GM21825 (cell line): Measurements from ENCODE around the gene GAB2.
A peak's percentile ranks its signal among the peaks of the same experiment; 100 is the strongest.
"Not testable (repeated sequence)": the region's sequence is repeated elsewhere in the genome, so short reads cannot be mapped to it uniquely, and the experiment has no call there.

Source experiments
- ATAC-seq: cut with Tn5 transposase; IDR thresholded peaks from one replicate; pipeline ENCODE4 v1.9.1; 2021; ENCODE audit warnings: mild to moderate bottlenecking, moderate library complexity; ENCODE audit not compliant: unreplicated experiment

The GAB2 gene

DNA sequence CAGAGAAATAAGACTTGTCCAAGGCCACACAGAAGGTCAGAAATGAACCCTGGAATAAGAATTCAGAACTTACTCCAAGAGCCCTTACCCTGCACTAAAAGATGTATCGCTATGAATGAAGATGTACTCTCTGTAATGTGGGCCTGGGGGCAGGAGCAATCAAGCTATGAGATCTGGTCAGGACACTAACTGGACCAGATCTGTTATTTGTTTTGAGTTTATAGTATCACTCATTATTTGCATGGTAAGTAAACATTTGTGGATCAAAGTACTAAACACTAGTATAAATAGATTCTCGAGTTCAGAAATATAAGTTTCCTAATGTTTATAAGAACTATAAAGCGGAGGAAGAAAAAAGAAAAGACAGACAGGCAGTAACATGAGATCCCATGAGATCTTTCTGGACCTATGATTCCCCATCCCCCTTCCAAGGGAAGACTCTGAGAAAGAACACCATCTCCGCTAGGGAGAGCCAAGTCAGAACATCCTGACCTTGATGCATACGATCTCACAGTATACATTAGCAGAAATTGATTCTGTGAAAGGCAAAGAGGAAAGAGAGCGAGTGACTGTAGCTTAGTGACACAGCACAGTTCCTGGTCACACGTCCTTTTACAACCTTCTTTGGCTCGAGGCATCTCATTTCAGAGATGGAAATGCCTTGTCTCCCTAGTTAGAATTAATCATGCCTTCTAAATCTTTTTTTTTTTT lies 157.7 kb downstream of the GAB2 start:
- ATAC-seq: no peak

DNA sequence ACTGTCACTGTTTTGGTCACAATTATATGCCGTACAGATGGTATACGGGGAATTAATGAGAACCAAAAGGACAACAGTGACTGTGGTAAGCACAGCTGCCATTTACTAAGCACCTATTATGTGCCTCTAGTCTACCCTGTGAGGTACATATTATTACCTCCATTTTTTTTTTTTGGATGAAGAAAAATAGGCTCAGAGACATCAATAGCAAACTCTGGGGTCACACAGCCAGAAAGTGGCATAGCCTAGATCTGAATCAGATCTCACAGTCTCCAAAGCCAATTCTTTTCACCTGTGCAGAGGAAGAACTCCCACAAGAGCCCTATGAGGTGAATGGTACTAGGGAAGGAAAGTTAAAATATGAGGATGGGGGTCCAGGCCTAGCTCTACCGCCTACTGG lies 160.0 kb downstream of the GAB2 start:
- no peak for ATAC-seq

DNA sequence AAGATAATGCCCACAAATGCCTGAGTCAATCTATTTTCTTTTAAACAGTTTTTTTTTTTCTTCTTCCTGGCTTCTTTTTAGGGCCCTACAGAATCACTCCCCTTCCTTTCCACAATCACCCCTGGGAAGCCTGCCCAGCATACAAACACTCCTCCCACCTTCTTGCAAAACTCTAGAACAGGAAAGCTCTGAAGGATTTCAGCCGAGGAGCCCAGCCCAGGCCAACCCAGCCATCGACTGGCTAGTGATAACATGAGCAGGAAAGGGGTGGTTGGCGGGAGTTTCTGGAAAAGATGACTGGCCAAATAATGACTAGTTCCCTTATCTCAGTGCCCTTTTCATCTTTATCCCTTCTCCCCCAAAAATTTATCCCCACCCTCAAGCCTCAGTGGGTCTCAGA lies 160.7 kb downstream of the GAB2 start:
- ATAC-seq: no peak

DNA sequence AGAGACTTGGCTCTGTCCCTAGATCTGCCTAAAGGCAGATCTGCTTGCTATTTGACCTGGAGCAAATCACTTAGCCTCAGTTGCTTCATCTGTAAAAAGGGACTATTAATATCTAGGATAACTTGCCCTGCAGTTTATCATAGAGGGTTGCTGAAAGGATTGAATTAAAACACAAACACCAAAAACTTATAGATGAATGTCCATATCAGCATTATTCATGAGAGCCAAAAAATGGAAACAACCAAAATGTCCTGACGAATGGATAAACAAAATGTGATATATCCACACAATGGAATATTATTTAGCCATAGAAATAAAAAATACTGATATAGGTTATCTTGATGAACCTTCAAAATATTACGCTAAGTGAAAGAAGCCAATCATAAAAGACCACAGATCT lies 161.7 kb downstream of the GAB2 start:
- no peak for ATAC-seq

DNA sequence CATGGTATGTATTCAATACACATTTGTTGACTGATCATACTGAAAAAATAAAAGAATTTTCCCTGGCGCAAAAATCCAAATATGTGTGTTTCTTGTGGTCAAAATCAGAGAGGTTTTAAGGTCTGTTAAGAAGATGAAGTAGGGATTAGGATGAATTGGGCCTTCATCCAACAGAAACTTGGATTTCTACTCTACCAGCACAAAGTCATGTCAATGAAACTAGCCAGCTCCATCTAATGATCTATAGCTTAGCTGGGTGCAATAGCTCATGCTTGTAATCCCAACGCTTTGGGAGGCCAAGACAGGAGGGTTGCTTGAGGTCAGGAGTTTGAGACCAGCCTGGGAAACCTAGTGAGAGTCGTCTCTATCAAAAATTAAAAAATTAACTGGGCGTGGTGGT lies 163.4 kb downstream of the GAB2 start:
- no peak for ATAC-seq

DNA sequence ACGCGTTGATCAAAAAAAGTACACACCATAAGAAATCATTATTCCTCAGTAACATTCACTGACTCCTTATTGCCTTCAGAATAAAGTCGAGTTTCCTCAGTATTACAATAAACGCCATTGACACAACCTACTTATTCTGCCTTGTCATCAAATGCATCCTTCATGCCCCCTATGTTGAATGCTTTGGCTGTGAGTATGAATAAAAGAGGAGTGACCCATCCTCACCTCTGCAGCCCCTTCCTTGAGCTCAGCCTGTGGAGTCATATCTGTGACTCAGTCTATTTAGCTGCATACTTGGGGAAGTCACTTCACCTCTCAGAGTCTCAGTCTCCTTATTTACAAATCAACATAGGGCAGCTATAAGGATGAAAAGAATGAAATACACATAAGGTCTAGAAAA lies 163.8 kb downstream of the GAB2 start:
- no peak for ATAC-seq

DNA sequence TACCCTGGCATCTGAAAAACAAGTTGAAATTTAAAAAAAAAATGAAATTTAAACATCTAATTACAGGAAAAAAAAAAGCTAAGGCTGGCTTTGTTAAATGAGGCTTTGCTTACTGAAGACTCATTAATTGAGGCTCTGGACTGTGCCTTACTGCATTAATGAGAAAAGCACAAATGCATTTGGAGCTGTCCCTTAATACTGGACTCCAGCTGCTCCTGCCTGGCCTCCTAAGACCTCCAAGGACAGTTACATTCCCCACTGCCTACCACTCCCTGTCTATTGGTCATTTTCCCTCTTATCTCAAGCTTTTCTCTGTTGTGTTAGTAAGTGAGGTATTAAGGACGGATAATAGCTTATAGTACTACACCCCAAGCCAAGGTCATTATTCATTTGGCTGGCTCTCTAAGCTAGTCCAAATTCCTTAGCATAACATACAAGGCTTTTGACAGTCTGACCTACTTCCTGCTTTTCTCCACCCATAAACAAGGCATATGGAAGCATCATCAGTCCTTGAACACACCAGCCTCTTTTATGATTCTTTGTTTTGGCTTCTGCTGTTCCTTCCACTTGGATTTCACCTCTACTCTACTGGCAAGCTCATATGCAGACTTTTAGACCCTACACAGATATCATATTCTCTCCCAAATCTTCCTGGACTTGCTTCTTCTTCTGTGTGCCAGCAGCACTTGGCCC lies 166.4 kb downstream of the GAB2 start:
- no peak for ATAC-seq

DNA sequence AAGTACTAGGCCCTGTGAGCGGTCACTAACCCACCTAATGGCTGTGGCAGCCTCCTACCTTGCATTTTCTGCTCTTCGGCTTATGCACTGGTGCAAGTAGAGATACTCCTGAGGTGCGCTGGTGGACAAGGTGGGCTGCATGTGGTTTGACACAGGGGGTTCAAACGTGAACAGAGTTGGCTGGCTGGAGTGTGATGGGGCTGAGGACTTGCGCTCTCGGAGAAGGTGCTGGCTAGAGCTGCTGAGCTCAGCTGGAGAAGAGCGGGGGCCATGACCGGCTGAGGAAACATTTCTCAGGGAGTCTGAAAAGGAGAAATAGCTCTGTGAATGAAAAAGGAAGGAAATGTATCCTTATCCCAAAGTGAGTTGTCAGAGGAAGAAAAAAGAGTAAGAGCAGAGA lies 167.5 kb downstream of the GAB2 start:
- ATAC-seq: no peak

DNA sequence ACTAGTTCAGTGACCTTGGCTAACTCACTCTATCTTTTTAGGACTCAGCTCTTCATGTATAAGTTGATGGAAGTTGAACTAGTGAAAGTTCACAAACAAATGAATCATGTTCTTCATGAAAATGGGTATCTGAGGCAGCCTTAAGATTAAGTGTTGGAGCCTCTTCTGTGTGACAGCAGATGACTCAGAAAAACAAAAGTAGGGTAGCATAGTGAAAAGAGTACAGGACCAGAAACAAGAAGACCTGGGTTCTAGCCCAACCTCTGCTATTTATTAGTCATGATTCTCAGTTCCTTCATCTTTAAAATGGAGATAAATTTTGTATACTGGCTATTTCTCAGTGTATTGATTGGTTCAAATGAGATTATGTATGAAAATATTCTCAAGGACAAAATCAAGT lies 168.7 kb downstream of the GAB2 start:
- no peak for ATAC-seq

DNA sequence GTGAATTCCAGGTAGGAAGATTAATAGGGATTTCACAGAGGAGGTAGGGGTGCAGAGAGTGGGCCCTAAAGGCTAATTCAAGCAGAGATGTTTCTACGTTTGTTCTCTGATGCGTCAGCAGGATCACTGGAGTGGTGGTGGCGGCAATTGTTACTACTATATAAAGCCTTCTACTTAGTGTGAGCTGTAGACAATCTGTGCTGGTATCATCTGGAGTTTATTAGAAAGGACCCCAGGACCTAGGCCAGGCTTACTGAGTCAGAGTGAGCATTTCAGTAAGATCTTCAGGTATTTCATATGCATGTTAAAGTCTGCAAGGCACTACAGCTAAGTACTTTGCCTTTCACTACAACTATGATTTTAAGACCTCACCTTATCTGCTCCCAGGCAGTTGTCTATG lies 169.4 kb downstream of the GAB2 start:
- ATAC-seq: no peak

DNA sequence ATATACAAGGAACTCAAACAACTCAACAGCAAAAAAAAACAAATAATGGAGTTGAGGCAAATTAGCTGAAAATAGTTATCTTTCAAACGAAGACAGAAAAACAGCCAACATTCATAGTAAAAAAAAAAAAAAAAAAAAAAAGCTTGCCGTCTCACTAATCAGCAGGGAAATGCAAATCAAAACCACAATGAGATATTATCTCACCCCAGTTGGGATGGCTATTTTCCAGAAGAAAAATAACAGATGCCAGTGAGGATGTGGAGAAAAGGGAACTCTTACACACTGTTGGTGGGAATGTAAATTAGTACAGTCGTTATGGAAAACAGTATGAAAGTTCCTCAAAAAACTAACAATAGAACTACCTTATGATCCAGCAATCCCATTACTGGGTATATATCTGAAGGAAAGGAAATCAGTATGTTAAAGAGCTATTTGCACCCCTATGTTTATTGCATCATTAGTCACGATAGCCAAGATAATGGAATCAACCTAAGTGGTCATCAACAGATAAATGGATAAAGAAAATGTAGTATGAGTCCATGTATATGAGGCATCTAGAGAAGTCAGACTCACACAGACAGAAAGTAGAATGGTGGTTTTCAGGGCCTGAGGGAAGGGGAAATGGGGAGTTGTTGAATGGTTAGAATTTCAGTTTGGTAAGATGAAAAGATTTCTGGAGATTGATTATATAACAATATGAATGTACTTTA lies 172.9 kb downstream of the GAB2 start:
- no peak for ATAC-seq

DNA sequence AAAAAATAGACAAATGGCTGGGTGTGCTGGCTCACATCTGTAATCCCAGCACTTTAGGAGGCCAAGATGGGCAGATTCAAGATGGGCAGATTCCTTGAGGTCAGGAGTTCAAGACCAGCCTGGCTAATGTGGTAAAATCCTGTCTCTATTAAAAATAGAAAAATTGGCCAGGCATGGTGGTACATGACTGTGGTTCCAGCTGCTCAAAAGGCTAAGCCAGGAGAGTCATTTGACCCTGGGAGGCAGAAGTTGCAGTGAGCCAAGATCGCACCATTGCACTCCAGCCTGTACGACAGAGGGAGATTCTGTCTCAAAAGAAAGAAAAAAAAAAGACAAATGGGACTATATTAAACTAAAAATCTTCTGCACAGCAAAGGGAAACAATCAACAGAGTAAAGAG lies 173.5 kb downstream of the GAB2 start:
- no peak for ATAC-seq

DNA sequence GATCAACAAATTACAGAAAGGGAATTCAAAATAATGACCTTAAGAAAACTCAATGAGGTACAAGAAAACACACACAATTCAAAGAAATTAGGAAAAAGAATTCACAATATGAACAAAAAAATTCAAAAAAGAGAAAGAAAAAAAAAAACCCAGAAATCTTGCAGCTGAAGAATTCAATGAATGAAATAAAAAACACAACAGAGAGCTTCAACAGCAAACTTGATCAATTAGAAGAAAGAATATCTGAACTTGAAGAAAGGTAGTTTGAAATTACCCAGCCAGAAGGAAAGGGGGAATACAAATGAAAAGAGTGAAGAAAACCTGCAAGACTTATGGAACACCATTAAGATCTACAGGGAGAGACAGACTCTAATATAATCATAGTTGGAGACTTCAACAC lies 176.1 kb downstream of the GAB2 start:
- ATAC-seq: no peak

DNA sequence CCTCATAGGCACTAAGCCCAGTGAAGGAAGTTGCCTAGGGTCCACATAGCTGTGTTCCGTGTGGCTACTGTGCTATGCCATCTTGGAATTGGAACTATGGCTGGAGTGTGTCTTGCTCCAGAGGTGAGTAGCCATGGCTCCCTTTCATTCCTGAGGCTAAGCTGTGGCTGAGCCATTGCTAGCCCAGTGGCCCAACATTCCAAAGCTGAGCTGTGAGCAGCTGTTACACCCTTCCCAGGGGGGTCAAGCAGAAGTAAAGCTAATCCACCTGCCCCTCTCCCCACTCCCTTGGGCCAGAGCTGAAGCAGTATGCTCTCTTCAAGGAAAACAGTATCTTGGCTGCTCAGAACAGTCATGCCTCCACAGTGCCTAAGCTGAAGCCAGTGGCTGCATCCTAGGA lies 177.8 kb downstream of the GAB2 start:
- no peak for ATAC-seq

DNA sequence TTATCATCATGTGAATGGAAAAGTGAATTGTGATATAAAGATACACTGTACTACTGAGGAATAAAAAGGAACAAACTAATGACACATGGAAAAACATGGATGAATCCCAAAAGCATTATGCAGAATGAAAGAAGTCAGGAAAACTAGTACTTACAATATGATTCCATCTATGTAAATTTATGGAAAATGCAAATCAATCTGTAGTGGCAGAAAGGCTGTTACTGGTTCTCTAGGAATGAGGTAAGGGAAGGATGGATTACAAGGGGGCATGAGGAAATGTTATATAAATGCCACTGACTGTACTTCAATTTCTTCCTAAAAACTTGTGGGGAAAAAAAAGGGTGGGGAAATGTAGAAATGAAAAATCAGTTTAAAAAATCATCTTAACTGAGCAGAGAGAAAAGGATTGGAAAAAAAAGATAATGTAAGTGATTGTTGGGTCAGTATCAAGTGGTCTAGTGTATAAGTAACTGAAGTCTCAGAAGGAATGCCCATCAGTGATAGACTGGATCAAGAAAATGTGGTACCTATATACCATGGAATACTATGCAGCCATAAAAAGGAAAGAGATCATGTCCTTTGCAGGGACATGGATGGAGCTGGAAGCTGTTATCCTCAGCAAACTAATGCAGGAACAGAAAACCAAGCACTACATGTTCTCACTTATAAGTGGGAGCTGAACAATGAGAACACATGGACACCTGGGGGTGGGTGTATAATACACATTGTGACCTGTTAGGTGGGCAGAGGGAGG lies 180.2 kb downstream of the GAB2 start:
- no peak for ATAC-seq

DNA sequence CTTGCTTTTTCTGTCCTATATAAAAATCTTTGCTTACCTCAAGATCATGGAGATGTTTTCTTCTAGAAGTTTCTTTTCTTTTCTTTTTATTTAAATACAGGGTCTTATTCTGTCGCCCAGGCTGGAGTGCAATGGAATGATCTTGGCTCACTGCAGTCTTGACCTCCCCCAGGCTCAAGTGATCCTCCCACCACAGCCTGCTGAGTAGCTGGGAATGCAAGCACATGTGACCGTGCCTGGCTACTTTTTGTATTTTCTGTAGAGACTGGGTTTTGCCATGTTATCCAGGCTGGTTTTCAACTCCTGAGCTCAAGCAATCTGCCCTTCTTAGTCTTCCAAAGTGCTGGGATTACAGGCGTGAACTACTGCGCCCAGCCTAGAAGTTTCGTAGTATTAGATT lies 183.6 kb downstream of the GAB2 start:
- ATAC-seq: no peak

DNA sequence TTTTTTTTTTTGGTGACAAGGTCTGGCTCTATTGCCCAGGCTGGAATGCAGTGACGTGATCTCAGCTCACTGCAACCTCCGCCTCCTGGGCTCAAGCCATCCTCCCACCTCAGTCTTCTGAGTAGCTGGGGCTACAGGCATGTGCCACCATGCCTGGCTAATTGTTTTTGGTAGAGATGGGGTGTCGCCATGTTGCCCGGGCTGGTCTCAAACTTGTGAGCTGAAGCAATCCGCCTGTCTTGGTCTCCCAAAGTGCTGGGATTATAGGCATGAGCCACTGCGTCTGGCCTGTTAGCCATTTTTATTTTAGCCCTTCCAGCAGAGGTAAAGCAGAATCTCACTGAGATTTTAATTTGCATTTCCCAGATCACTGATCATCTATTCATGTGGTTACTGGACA lies 184.6 kb downstream of the GAB2 start:
- ATAC-seq: not testable (repeated sequence)

DNA sequence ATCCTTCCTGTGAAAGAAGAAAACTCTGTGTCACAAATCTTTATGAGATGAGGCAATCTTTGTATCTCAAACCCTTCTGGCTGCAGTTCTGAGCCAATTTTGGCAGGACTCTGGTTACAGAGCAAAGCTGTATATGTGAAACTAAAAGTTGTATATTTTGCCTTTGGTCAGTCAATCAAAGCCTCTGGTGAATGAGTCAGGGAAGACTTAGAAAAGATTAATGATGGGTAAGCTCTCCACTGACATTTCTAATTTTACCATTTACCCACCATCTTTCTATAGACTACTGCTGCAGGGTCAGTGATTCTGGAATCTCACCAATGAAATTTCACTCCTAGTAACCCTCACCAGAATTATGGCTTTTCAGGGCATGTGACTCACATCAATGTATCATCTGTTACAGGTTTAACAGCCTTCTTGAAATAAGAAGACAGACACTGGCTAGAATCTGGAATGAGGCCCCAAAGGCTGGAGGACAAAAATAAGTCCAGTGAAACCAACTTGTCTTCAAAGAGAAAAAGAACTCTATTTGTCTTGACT lies 185.6 kb downstream of the GAB2 start:
- ATAC-seq: no peak

DNA sequence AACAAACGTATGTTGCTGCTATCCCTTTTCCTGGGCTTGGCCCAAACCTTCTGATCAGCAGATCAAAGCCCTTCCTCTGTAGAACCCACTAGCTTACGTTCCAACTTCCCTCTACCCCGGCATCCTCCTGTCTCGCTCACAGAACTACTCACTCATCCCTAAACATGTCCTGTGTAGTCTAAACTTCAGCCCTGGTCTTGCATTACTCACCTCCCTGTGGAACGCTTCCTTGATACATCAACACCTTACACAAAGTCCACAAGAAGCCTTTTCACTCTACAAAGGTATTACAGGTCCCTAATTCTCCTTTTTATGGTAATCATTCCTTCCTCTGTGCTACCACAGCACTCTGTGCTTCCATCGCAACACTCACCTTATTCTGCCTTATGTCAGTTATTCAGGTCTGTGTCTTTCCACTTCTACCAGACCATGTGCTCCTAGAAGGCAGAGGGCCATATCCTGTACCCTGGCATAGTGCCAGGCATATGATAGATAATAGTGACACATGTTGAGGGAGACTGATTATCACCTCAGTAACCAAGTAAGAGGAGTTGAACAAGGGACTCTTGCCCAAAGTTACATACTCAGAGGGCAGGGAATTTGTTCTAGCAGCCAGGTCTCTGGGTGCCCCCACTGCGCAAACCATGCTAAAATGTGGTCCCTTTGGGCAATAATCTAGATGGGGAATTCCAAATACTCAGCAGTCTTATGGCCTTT lies 187.3 kb downstream of the GAB2 start:
- no peak for ATAC-seq

DNA sequence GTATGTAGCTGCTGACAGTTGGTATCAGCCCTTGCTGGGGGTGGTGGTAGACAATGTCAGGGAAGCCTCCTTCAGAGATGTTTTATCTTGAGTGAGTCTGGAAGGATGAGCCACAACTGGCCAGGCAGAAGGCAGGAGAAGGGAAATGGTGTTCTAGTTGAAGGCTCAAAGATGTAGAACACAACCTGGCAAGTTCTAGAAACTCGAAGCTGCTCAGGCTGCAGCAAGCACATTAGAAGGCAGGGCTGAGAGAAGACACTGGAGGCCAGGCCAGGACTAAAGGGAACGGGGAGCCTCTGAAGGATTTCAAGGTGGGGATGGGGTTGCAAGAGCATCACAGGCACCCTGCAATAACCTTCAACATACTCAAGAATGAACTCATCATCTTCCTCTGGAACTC lies 188.5 kb downstream of the GAB2 start:
- ATAC-seq: no peak

DNA sequence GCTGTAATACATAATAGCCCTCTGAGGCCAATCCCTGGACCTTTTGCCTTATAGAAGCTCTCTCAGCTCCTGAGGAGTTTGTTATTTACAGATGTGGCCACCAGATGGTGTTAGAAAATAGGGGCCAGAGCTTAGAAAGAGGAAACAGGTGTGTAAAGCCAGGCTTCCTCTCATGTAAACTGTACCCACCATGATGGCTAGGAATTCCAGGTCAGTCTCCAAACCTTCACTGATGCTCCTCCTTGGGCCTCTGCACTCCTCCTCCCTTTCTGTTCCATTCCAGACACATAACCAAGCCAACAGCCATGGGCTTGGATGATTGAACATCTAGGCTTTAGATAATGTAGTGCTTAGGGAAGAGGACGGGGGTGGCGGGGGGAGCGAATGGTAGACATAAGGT lies 189.2 kb downstream of the GAB2 start:
- ATAC-seq: peak; percentile 47
